HepG2 (cell line): ENCODE data around the gene SPAG9. TPM values are rescaled to one million over a fixed set of nuclear protein-coding genes. Genes with fewer than 3 reads are reported as not detected.

Source experiments
- AKAP8 ChIP-seq: sonication (generic); formaldehyde crosslinking; IDR thresholded peaks from 2 replicates; pipeline ENCODE4 v1.5.1; 2020; ENCODE audit warnings: mild to moderate bottlenecking, missing genetic modification reagents
- HMG20B ChIP-seq: conservative IDR thresholded peaks from 2 replicates; pipeline ENCODE4 v1.6.1; 2016; ENCODE audit warnings: missing genetic modification reagents, missing compliant biosample characterization
- HNF4G ChIP-seq, 2 experiments: sonication (generic) in 1 of 2; formaldehyde crosslinking in 1 of 2; IDR thresholded peaks; 2 replicates each; pipeline versions ENCODE4 v1.4.0 to v1.6.1; 2011 to 2020; ENCODE audit warnings: borderline replicate concordance in 2 of 2, low read depth in 2 of 2, mild to moderate bottlenecking in 2 of 2, low read length in 1 of 2, missing genetic modification reagents in 1 of 2, moderate library complexity in 1 of 2
- NBN ChIP-seq: fragments of 450-650 bp; conservative IDR thresholded peaks from 2 replicates; pipeline ENCODE4 v1.6.1; 2017
- RFX3 ChIP-seq: IDR thresholded peaks from 2 replicates; pipeline ENCODE4 v1.6.1; 2016; ENCODE audit warnings: missing biosample characterization, missing genetic modification reagents
- TSC22D2 ChIP-seq: sonication (generic); formaldehyde crosslinking; IDR thresholded peaks from 2 replicates; pipeline ENCODE4 v1.5.1; 2020; ENCODE audit warnings: missing genetic modification reagents, mild to moderate bottlenecking, borderline replicate concordance
- XBP1 ChIP-seq: sonication (generic); formaldehyde crosslinking; IDR thresholded peaks from 2 replicates; pipeline ENCODE4 v1.5.0; 2020; ENCODE audit warnings: missing genetic modification reagents
- ZBTB3 ChIP-seq: sonication (generic); formaldehyde crosslinking; IDR thresholded peaks from 2 replicates; pipeline ENCODE4 v1.4.0; 2020; ENCODE audit warnings: low read depth, mild to moderate bottlenecking, moderate library complexity, missing genetic modification reagents, borderline replicate concordance
- ZBTB7B ChIP-seq: sonication (generic); formaldehyde crosslinking; IDR thresholded peaks from 2 replicates; pipeline ENCODE4 v1.4.0; 2020; ENCODE audit warnings: missing genetic modification reagents
- ZKSCAN8 ChIP-seq: IDR thresholded peaks from 2 replicates; pipeline ENCODE4 v1.6.1; 2016; ENCODE audit warnings: borderline replicate concordance, missing genetic modification reagents, missing compliant biosample characterization
- ZNF10 ChIP-seq: sonication (generic); formaldehyde crosslinking; IDR thresholded peaks from 2 replicates; pipeline ENCODE4 v1.4.0; 2020; ENCODE audit warnings: mild to moderate bottlenecking, low read depth, missing genetic modification reagents, borderline replicate concordance
- ZNF547 ChIP-seq: sonication (generic); formaldehyde crosslinking; IDR thresholded peaks from 2 replicates; pipeline ENCODE4 v1.5.1; 2020; ENCODE audit warnings: mild to moderate bottlenecking, missing genetic modification reagents
- ZNF772 ChIP-seq: sonication (generic); formaldehyde crosslinking; IDR thresholded peaks from 2 replicates; pipeline ENCODE4 v1.5.0; 2020; ENCODE audit warnings: mild to moderate bottlenecking, missing genetic modification reagents
- polyA plus RNA-seq, 8 experiments: library from polyadenylated mRNA; depleted of rRNA in 3 of 8; stranded (reverse) in 7 of 8; unstranded in 1 of 8; fragments of >200 nt; fragmentation: Illumina TruSeq in 4 of 8; extraction: Trizol in 4 of 8; gene quantifications; 2 replicates each; pipeline versions ENCODE4 v1.2.1 to v1.2.3, GENCODE V29; 2011 to 2016; ENCODE audit warnings: low read depth in 4 of 8, missing spikeins in 1 of 8, mixed read lengths in 1 of 8; ENCODE audit not compliant: insufficient read depth in 1 of 8
- total RNA-seq, 5 experiments: library from RNA; depleted of rRNA; stranded (reverse); fragments of >200 nt; fragmentation: Illumina TruSeq; extraction: Trizol; gene quantifications; 2 replicates each; pipeline ENCODE4 v1.2.3, GENCODE V29; 2016; ENCODE audit warnings: low read depth in 1 of 5
- TF ChIP-seq, protein P1 (sequence below): sonication (generic); formaldehyde crosslinking; IDR thresholded peaks from 2 replicates; pipeline ENCODE4 v1.4.0; 2020; ENCODE audit warnings: missing genetic modification reagents
- TF ChIP-seq, protein P2 (sequence below): sonication (generic); formaldehyde crosslinking; IDR thresholded peaks from 2 replicates; pipeline ENCODE4 v1.5.1; 2020; ENCODE audit warnings: missing genetic modification reagents, mild to moderate bottlenecking, borderline replicate concordance
- TF ChIP-seq, protein P3 (sequence below): sonication (generic); formaldehyde crosslinking; IDR thresholded peaks from 2 replicates; pipeline ENCODE4 v1.8.1; 2023; ENCODE audit warnings: mild to moderate bottlenecking, missing genetic modification reagents
- TF ChIP-seq, protein P4 (sequence below): sonication (generic); formaldehyde crosslinking; IDR thresholded peaks from 2 replicates; pipeline ENCODE4 v1.9.0; 2022; ENCODE audit warnings: missing genetic modification reagents, mild to moderate bottlenecking, borderline replicate concordance
- TF ChIP-seq, protein P5 (sequence below): fragments of 450-650 bp; IDR thresholded peaks from 2 replicates; pipeline ENCODE4 v1.6.1; 2016

SPAG9 gene
- total and polyA plus RNA-seq, 2 of the 13 experiments (the other 11 are each of a cell fraction or from before 2014, with no cell fraction given), result 43.2 to 78.6 TPM

DNA sequence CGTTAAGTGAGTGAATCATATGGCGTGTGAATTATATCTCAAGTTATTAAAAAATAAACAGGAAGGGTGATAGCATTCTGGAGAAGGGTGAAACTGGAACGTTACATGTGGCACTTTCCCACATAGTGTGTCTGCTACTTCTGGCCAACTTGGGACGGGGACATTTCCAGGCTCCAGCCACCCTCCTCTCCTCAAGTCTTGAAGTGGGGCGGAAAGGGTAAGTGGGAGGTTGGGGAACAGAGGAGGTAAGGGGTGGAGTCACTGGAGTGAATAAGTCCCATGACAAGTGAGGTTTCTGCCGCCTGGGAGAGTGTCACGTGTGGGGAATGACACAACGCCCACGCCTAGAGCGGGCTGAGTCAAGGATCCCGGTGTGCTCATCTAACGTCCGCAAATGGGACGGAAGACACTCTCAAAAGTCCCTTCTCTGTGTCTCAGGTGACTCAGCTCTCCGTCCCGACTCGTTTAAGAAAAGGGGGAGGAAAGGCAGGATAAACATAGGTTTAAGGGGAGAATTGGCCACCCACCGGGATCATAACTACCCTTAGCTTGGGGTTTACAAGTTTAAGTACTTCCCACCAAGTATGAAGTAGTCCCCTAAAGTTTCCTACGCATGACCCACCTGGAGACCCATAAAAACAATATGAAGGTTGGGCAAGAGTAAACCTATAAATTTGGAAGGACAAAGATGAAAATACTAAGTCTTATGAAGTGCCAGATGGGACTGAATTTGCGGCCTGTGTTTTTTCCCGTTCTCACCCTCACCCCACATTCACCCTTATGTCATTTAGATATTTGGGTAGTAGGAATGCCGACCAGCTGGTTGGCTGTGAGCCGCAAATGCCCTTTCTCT, 1.2 kb upstream of the SPAG9 start (continued):
- 0 out of 2 replicates have a peak, but pooled peaks have one; percentile 39 for TF ChIP-seq TSC22D2
- no peak for TF ChIP-seq ZBTB3 (CRISPR knock-in tag)
- TF ChIP-seq HNF4G (IDR thresholded peaks at IDR 0.05; ENCODE audit: borderline replicate concordance, low read depth, low read length), result no peak
- no peak for TF ChIP-seq HNF4G (CRISPR knock-in tag; IDR thresholded peaks at IDR 0.05; ENCODE audit: borderline replicate concordance, low read depth)
- TF ChIP-seq ZNF10 (CRISPR knock-in tag), result no peak
- no peak; the same call in 1 of the 2 replicates for TF ChIP-seq ZNF547 (CRISPR knock-in tag)
- TF ChIP-seq RFX3 (CRISPR knock-in tag), result no peak
- TF ChIP-seq AKAP8 (CRISPR knock-in tag), result no peak
- TF ChIP-seq, protein P1, sequence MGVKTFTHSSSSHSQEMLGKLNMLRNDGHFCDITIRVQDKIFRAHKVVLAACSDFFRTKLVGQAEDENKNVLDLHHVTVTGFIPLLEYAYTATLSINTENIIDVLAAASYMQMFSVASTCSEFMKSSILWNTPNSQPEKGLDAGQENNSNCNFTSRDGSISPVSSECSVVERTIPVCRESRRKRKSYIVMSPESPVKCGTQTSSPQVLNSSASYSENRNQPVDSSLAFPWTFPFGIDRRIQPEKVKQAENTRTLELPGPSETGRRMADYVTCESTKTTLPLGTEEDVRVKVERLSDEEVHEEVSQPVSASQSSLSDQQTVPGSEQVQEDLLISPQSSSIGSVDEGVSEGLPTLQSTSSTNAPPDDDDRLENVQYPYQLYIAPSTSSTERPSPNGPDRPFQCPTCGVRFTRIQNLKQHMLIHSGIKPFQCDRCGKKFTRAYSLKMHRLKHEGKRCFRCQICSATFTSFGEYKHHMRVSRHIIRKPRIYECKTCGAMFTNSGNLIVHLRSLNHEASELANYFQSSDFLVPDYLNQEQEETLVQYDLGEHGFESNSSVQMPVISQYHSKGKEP (CRISPR knock-in tag), result no peak
- no peak for TF ChIP-seq ZNF772 (CRISPR knock-in tag)
- TF ChIP-seq, protein P2, sequence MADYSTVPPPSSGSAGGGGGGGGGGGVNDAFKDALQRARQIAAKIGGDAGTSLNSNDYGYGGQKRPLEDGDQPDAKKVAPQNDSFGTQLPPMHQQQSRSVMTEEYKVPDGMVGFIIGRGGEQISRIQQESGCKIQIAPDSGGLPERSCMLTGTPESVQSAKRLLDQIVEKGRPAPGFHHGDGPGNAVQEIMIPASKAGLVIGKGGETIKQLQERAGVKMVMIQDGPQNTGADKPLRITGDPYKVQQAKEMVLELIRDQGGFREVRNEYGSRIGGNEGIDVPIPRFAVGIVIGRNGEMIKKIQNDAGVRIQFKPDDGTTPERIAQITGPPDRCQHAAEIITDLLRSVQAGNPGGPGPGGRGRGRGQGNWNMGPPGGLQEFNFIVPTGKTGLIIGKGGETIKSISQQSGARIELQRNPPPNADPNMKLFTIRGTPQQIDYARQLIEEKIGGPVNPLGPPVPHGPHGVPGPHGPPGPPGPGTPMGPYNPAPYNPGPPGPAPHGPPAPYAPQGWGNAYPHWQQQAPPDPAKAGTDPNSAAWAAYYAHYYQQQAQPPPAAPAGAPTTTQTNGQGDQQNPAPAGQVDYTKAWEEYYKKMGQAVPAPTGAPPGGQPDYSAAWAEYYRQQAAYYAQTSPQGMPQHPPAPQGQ (CRISPR knock-in tag), result no peak
- TF ChIP-seq NBN, result no peak
- no peak for TF ChIP-seq HMG20B (CRISPR knock-in tag)
- TF ChIP-seq, protein P3, sequence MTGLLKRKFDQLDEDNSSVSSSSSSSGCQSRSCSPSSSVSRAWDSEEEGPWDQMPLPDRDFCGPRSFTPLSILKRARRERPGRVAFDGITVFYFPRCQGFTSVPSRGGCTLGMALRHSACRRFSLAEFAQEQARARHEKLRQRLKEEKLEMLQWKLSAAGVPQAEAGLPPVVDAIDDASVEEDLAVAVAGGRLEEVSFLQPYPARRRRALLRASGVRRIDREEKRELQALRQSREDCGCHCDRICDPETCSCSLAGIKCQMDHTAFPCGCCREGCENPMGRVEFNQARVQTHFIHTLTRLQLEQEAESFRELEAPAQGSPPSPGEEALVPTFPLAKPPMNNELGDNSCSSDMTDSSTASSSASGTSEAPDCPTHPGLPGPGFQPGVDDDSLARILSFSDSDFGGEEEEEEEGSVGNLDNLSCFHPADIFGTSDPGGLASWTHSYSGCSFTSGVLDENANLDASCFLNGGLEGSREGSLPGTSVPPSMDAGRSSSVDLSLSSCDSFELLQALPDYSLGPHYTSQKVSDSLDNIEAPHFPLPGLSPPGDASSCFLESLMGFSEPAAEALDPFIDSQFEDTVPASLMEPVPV (CRISPR knock-in tag), result no peak
- TF ChIP-seq, protein P4, sequence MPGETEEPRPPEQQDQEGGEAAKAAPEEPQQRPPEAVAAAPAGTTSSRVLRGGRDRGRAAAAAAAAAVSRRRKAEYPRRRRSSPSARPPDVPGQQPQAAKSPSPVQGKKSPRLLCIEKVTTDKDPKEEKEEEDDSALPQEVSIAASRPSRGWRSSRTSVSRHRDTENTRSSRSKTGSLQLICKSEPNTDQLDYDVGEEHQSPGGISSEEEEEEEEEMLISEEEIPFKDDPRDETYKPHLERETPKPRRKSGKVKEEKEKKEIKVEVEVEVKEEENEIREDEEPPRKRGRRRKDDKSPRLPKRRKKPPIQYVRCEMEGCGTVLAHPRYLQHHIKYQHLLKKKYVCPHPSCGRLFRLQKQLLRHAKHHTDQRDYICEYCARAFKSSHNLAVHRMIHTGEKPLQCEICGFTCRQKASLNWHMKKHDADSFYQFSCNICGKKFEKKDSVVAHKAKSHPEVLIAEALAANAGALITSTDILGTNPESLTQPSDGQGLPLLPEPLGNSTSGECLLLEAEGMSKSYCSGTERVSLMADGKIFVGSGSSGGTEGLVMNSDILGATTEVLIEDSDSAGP (CRISPR knock-in tag), result peak; percentile 60
- TF ChIP-seq, protein P5, sequence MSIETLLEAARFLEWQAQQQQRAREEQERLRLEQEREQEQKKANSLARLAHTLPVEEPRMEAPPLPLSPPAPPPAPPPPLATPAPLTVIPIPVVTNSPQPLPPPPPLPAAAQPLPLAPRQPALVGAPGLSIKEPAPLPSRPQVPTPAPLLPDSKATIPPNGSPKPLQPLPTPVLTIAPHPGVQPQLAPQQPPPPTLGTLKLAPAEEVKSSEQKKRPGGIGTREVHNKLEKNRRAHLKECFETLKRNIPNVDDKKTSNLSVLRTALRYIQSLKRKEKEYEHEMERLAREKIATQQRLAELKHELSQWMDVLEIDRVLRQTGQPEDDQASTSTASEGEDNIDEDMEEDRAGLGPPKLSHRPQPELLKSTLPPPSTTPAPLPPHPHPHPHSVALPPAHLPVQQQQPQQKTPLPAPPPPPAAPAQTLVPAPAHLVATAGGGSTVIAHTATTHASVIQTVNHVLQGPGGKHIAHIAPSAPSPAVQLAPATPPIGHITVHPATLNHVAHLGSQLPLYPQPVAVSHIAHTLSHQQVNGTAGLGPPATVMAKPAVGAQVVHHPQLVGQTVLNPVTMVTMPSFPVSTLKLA, result peak; percentile 75
- TF ChIP-seq ZKSCAN8 (CRISPR knock-in tag), result no peak
- no peak for TF ChIP-seq ZBTB7B (CRISPR knock-in tag)
- TF ChIP-seq XBP1, result no peak
